ENCODE data around the gene NCOA7.

Gene NCOA7

DNA sequence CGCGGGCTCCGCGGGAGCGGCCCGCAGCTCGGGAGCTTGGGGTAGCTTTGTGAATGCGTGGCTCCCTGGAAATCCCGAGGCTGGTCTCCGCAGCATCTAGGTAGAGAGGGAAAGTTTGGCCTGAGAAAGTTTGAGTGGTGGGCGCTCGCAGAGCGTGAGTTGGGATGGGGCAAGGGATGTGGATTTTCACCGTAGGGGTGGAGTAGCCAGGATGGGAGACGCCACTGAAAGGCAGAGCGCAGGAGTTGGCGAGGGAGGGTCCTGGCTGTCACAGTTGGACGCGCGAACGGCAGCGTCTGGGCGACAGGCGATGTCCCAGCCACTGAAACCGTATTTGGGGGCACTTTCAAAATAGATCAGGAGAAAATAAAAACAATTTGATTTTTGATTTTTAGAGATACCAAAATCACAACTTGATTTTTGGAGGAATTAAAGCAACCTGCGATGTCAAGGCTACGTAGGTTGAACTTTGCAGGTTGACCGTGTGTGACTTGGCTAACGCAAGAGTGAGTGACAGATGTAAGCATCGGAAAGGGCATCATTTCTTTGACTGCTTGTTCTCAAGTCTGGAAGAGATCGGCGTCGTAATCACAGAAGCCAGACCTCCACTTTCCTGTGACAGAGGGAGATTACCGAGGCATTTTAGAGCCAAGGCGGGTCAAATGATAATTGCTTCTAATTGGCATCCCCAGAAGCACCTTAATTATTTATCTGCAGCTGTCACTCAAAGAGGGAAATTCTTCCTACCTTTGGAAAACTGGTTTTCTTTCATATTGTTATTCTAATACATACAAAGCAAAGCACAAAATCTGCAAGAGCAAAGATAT is 40.7 kb upstream of the NCOA7 start:
- peak overlapping the region; percentile 60 for H3K4me3 ChIP-seq (ENCODE audit: low read depth, low read length)
- DNase-seq (ENCODE audit: low read depth) = no peak
- in situ Hi-C loops (cut with HindIII; ENCODE audit: low sequenced_read_pairs) = loop anchor here (5.0 to 25.0 kb wide), 2 partner anchors 438 to 613 kb away; no protein-coding TSS in a partner anchor
- TF ChIP-seq CTCF (IDR thresholded peaks at IDR 0.05; ENCODE audit: low read depth, low read length, missing control alignments) = no peak

DNA sequence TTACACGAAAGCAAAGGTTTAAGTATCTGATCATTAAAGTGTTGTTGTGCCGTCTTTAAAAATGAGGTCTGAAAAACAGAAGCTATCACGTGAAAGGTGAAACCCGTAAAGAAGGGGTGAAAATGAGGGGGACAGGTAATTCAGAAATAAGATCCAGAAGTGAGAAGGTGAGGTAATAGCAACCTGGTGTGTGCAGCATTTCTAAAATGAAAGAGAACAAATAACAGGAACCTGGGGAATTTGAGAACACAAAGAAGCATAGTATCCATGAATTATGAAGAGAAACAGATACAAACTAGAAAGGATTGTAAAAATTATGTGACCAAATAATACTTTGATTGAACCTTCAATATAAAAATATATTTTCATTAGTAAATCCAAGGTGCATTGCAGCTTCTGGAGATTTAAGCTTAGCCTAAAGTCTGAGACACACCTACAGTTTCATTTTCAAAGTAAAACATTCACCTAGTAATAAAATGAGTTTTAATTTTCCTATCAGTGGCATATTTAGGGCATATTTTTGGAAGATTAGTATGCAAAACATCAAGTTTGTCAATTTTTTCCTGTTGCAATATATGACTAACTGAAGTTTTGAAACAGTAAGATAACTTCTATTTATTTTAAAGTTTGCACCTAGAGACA is 39.9 kb upstream of the NCOA7 start:
- H3K4me3 ChIP-seq (ENCODE audit: low read depth, low read length) = peak overlapping the region; percentile 60
- in situ Hi-C loops (cut with HindIII; ENCODE audit: low sequenced_read_pairs) = loop anchor here (5.0 to 25.0 kb wide), 2 partner anchors 439 to 614 kb away; no protein-coding TSS in a partner anchor
- no peak for DNase-seq (ENCODE audit: low read depth)
- no peak for TF ChIP-seq CTCF (IDR thresholded peaks at IDR 0.05; ENCODE audit: low read depth, low read length, missing control alignments)

- no peak for TF ChIP-seq CTCF (IDR thresholded peaks at IDR 0.05; ENCODE audit: low read depth, low read length, missing control alignments)
- DNase-seq (ENCODE audit: low read depth) = no peak
- H3K4me3 ChIP-seq (ENCODE audit: low read depth, low read length) = no peak overlapping the region
- in situ Hi-C loops (cut with HindIII; ENCODE audit: low sequenced_read_pairs) = loop anchor here (5.0 to 25.0 kb wide), 2 partner anchors 439 to 614 kb away; no protein-coding TSS in a partner anchor
Measured at GRCh38 chr6:125751334-125751916, 39.3 kb upstream of the NCOA7 start.

DNA sequence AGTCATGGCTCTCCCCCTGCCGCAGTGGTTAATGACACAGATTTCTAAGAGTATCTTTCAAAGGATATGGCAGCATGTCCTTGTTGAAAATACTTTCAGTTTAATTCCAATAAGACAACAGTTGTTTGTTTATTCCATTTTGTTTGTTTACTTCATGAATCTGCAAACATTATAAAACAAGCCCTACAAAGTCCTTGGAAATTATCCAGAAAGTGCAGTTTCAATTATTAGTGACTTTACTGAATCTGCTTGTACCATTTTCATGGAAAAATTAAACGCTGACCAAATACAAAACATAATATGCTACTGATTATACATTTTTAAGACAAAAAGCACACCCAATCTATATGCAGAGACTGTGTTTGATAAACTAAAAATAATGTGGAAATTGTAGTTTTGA is 38.0 kb upstream of the NCOA7 start:
- in situ Hi-C loops (cut with HindIII; ENCODE audit: low sequenced_read_pairs) = loop anchor here (5.0 to 25.0 kb wide), 2 partner anchors 440 to 615 kb away; no protein-coding TSS in a partner anchor
- TF ChIP-seq CTCF (IDR thresholded peaks at IDR 0.05; ENCODE audit: low read depth, low read length, missing control alignments) = no peak
- no peak overlapping the region for H3K4me3 ChIP-seq (ENCODE audit: low read depth, low read length)

DNA sequence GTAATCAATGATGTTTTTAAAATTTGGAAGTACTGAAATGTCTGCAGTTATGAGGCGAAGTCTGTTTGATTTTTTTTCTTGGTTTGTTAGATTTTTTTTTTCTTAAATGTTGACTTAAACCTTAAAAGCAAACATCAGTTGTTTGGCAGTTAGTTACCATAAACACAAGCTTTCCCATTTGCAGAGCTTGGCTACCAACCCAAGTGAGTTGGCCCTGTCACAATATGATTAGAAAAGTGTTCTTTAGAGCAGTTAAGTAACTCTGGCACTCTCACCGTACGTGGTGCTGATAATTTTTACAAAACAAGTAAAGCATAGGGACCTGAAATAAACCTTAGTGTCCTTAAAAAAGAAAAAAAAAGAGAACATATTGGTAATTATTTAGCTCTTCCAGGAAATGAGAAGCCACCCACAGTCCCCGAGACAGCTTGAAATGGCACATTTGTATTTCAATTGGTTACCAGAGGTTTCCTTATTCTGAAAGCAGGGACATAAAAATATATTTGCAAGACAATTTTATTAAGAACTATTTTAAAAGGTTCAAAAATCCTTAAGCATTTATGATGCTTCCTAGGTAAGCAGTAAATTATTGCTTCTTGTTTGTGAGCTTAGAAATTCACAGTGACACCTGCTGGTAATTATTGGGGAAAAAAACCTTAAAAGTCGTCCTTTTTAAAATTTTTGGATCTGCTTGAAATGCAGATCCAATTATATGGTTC is 37.4 kb upstream of the NCOA7 start:
- peak; percentile 25 for TF ChIP-seq CTCF (IDR thresholded peaks at IDR 0.05; ENCODE audit: low read depth, low read length, missing control alignments)

More for the DNA sequence above, 38.0 kb upstream of the NCOA7 start:
- DNase-seq (ENCODE audit: low read depth) = no peak

DNA sequence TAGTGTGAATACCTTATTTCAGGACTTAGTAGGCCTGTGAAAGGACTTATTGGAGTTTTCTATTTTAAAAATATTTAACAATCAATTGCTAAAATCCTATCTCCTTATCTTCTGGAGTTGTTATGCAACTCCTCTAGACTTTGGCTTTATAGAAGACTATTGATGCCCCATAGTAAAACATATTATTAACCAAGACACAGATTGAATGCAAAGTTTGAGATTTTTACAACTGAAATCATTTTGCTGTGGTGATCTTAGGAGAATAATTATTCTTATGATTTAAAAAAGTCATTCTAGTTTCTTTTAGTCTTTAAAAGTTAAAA is 36.9 kb upstream of the NCOA7 start:
- no peak for TF ChIP-seq CTCF (IDR thresholded peaks at IDR 0.05; ENCODE audit: low read depth, low read length, missing control alignments)
- DNase-seq (ENCODE audit: low read depth) = no peak
- H3K4me3 ChIP-seq (ENCODE audit: low read depth, low read length) = no peak overlapping the region
- in situ Hi-C loops (cut with HindIII; ENCODE audit: low sequenced_read_pairs) = loop anchor here (5.0 to 25.0 kb wide), 2 partner anchors 442 to 617 kb away; no protein-coding TSS in a partner anchor

More for the DNA sequence above, 37.4 kb upstream of the NCOA7 start:
- peak; percentile 37 for DNase-seq (ENCODE audit: low read depth)
- H3K4me3 ChIP-seq (ENCODE audit: low read depth, low read length) = no peak overlapping the region
- in situ Hi-C loops (cut with HindIII; ENCODE audit: low sequenced_read_pairs) = loop anchor here (5.0 to 25.0 kb wide), 2 partner anchors 441 to 616 kb away; no protein-coding TSS in a partner anchor
